Measurements from ENCODE around the gene HPSE.

The HPSE gene

DNA sequence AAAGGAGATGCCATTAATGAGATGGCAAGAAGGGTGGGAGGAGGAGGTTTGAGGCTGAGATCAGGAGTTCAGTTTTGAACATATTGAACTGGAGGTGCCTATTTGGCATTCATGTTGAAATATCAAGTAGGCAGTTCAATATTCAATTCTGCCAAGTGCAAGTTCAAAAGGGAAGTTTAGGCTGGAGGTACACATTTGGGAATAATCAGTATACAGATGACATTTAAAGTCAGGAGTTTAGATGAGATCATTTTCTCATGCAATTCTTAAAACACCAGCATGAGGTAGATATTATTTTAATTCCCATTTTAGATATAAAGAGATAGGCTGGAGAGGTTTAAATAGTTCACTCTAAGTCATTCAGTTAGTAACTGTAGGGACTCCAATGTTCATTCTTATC, 76.2 kb downstream of the HPSE start:
- no peak overlapping the region for H3K4me2 ChIP-seq (ENCODE audit: insufficient read depth, low read length)
- no peak overlapping the region for H3K9ac ChIP-seq (ENCODE audit: low read depth, low read length)
- H3K4me3 ChIP-seq (ENCODE audit: low read depth in 1 of 2, low read length in 2 of 2): no peak overlapping the region
- no peaks in the 10 kb centered on the region for H3K27me3 ChIP-seq (ENCODE audit: insufficient read depth, low read length, poor library complexity)
- H2AFZ ChIP-seq (ENCODE audit: low read depth, low read length): no peak overlapping the region
- ATAC-seq (ENCODE audit: insufficient read depth, low read depth): no peak
- H3K27ac ChIP-seq (ENCODE audit: low read length): no peak overlapping the region
- TF ChIP-seq, protein P1, sequence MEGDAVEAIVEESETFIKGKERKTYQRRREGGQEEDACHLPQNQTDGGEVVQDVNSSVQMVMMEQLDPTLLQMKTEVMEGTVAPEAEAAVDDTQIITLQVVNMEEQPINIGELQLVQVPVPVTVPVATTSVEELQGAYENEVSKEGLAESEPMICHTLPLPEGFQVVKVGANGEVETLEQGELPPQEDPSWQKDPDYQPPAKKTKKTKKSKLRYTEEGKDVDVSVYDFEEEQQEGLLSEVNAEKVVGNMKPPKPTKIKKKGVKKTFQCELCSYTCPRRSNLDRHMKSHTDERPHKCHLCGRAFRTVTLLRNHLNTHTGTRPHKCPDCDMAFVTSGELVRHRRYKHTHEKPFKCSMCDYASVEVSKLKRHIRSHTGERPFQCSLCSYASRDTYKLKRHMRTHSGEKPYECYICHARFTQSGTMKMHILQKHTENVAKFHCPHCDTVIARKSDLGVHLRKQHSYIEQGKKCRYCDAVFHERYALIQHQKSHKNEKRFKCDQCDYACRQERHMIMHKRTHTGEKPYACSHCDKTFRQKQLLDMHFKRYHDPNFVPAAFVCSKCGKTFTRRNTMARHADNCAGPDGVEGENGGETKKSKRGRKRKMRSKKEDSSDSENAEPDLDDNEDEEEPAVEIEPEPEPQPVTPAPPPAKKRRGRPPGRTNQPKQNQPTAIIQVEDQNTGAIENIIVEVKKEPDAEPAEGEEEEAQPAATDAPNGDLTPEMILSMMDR (IDR thresholded peaks at IDR 0.05; ENCODE audit: borderline replicate concordance, extremely low read depth, low read length, poor library complexity, severe bottlenecking): no peak
- TF ChIP-seq EZH2 (IDR thresholded peaks at IDR 0.05; ENCODE audit: borderline replicate concordance, low read depth, low read length, severe bottlenecking): no peak
- no peaks in the 10 kb centered on the region for H3K79me2 ChIP-seq (ENCODE audit: insufficient read depth, low read length)
- DNase-seq: no peak
- no peaks in the 10 kb centered on the region for H3K9me3 ChIP-seq (ENCODE audit: insufficient read depth, low read length, severe bottlenecking)
- H4K20me1 ChIP-seq (ENCODE audit: insufficient read depth, low read length): no peaks in the 10 kb centered on the region
- H3K4me1 ChIP-seq (ENCODE audit: insufficient read depth, low read length): no peaks in the 10 kb centered on the region
- peaks cover 10% of the 10 kb centered on the region; the same call in 1 of the 2 replicates for H3K36me3 ChIP-seq (ENCODE audit: insufficient read depth, low read length)

DNA sequence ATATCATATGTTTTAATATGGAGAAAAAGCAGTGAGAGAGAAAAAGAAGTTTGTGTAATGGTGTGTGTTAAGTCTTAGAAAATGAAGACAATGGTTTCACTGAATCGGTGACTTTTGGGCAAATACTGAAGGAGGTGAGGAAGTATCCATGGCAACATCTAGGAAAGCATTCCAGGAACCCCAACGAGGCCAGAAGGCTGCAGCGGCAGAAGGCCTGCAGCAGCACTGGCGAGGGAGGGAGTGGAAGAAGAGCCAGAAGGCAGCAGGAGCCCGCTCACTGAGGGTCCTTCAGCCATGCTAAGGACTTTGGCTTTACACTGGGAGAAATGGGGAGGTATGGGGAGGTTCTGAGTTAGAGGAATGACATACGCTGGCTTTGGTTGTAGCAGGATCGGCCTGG, 76.8 kb downstream of the HPSE start:
- no peaks in the 10 kb centered on the region for H3K27me3 ChIP-seq (ENCODE audit: insufficient read depth, low read length, poor library complexity)
- H3K79me2 ChIP-seq (ENCODE audit: insufficient read depth, low read length): no peaks in the 10 kb centered on the region
- H4K20me1 ChIP-seq (ENCODE audit: insufficient read depth, low read length): no peaks in the 10 kb centered on the region
- TF ChIP-seq EZH2 (IDR thresholded peaks at IDR 0.05; ENCODE audit: borderline replicate concordance, low read depth, low read length, severe bottlenecking): no peak
- TF ChIP-seq, protein P1 (IDR thresholded peaks at IDR 0.05; ENCODE audit: borderline replicate concordance, extremely low read depth, low read length, poor library complexity, severe bottlenecking): no peak
- no peak overlapping the region for H2AFZ ChIP-seq (ENCODE audit: low read depth, low read length)
- no peak overlapping the region for H3K9ac ChIP-seq (ENCODE audit: low read depth, low read length)
- no peak overlapping the region for H3K4me2 ChIP-seq (ENCODE audit: insufficient read depth, low read length)
- DNase-seq: no peak
- no peaks in the 10 kb centered on the region for H3K9me3 ChIP-seq (ENCODE audit: insufficient read depth, low read length, severe bottlenecking)
- no peaks in the 10 kb centered on the region for H3K4me1 ChIP-seq (ENCODE audit: insufficient read depth, low read length)
- H3K36me3 ChIP-seq (ENCODE audit: insufficient read depth, low read length): peaks cover 10% of the 10 kb centered on the region; the same call in 1 of the 2 replicates
- ATAC-seq (ENCODE audit: insufficient read depth, low read depth): no peak
- no peak overlapping the region for H3K27ac ChIP-seq (ENCODE audit: low read length)
- H3K4me3 ChIP-seq (ENCODE audit: low read depth in 1 of 2, low read length in 2 of 2): no peak overlapping the region

GRCh38 chr4:83255584-83255983, 79.1 kb downstream of the HPSE start:
- Histone ChIP-seq H3K9ac (ENCODE audit: low read depth, low read length) (no peak overlapping the region), H3K4me1 (ENCODE audit: insufficient read depth, low read length) (no peaks in the 10 kb centered on the region), H3K27ac (ENCODE audit: low read length) (no peak overlapping the region), H3K79me2 (ENCODE audit: insufficient read depth, low read length) (no peaks in the 10 kb centered on the region), H3K4me3 (ENCODE audit: low read depth in 1 of 2, low read length in 2 of 2) (no peak overlapping the region), H3K27me3 (ENCODE audit: insufficient read depth, low read length, poor library complexity) (no peaks in the 10 kb centered on the region), H3K36me3 (ENCODE audit: insufficient read depth, low read length) (0 out of 2 replicates have a peak, but pooled peaks cover 5% of the 10 kb centered on the region), H3K9me3 (ENCODE audit: insufficient read depth, low read length, severe bottlenecking) (no peaks in the 10 kb centered on the region), H3K4me2 (ENCODE audit: insufficient read depth, low read length) (no peak overlapping the region), H4K20me1 (ENCODE audit: insufficient read depth, low read length) (no peaks in the 10 kb centered on the region), H2AFZ (ENCODE audit: low read depth, low read length) (no peak overlapping the region)
- TF ChIP-seq, protein P1 (IDR thresholded peaks at IDR 0.05; ENCODE audit: borderline replicate concordance, extremely low read depth, low read length, poor library complexity, severe bottlenecking): no peak
- TF ChIP-seq EZH2 (IDR thresholded peaks at IDR 0.05; ENCODE audit: borderline replicate concordance, low read depth, low read length, severe bottlenecking): no peak
- DNase-seq: no peak
- ATAC-seq (ENCODE audit: insufficient read depth, low read depth): no peak

Measured in DND-41 (cell line).